ENCODE results near the gene CCDC183.

- TF ChIP-seq POLR2A (IDR thresholded peaks at IDR 0.05): no peak
- TF ChIP-seq CTCF (IDR thresholded peaks at IDR 0.05): no peak
- no peak for TF ChIP-seq POLR2AphosphoS5 (IDR thresholded peaks at IDR 0.05)
These were observed 18.8 kb upstream of the CCDC183 start for GRCh38 chr9:136777359-136777758.

All from suprapubic skin (tissue), 4 donors.